Activated CD8-positive, alpha-beta memory T cell treated with anti-CD3 and anti-CD28 coated beads, Interleukin-2, amount 50 U/mL, for 24 hours (primary cell): Measurements from ENCODE around the gene TRIM28.
A peak's percentile ranks its signal among the peaks of the same experiment; 100 is the strongest.

ENCODE experiments used
- DNase-seq: peaks from one replicate; pipeline ENCODE4 v3.0.0-alpha.2; 2020; ENCODE audit errors: extremely low read depth

Gene TRIM28

DNA sequence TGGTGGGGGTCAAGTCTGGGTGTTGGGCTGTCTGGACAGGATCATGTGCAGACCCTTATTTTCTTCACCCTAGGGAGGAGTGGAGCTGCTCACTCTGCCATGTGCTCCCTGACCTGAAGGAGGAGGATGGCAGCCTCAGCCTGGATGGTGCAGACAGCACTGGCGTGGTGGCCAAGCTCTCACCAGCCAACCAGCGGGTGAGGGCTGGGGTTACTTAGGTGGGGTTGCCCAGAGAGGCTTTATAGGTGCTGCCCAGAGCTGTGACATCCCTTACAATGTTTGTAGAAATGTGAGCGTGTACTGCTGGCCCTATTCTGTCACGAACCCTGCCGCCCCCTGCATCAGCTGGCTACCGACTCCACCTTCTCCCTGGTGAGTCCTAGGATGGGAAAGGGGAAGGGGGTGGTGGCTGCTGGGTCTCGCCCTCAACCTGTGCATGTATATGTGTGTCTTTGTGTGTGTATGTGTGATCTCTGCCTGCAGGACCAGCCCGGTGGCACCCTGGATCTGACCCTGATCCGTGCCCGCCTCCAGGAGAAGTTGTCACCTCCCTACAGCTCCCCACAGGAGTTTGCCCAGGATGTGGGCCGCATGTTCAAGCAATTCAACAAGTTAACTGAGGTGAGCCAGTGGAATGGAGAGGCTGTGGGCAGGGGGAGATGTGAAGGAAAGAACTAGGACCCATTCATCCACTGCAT is 5.9 kb downstream of the TRIM28 start:
- no peak for DNase-seq

DNA sequence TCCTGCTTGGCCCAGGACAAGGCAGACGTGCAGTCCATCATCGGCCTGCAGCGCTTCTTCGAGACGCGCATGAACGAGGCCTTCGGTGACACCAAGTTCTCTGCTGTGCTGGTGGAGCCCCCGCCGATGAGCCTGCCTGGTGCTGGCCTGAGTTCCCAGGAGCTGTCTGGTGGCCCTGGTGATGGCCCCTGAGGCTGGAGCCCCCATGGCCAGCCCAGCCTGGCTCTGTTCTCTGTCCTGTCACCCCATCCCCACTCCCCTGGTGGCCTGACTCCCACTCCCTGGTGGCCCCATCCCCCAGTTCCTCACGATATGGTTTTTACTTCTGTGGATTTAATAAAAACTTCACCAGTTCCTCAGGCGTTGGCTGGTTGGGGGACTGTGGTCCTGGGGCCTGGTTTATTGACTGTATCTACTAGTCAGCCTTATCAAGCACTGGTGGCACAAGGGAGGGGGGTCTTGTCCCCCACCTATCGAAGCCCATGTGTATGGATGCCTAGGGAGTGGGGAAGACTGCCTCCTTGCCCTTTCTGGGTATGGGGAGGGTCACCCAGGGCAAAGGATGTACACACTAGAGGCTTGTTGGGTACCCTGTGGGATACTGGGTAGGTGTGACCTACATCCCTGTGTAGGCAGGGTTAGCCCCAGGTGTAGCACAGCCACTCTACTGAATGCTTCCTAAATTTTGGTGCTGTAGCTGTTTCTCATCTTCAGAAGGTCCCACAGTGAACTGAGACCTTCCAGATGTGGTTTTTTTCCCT is 6.7 kb downstream of the TRIM28 start:
- no peak for DNase-seq

DNA sequence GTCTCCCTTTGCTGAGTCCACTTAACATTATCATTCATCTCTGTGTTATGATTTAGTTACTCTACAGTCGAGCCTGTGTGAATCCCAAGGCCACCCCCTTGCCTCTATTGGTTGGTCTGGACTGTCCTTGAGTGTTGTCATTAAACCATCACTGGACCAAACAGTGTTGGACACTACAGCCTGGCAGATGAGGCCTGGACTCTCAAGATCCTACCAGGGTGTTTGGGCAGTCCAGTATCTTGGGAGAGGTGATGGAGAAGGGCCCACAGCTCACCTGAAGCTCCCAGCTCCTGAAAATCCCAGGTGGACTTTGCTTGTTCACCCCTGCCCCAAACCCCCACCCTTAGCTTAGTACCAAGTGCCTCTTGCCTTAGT is 7.2 kb downstream of the TRIM28 start:
- DNase-seq: no peak

DNA sequence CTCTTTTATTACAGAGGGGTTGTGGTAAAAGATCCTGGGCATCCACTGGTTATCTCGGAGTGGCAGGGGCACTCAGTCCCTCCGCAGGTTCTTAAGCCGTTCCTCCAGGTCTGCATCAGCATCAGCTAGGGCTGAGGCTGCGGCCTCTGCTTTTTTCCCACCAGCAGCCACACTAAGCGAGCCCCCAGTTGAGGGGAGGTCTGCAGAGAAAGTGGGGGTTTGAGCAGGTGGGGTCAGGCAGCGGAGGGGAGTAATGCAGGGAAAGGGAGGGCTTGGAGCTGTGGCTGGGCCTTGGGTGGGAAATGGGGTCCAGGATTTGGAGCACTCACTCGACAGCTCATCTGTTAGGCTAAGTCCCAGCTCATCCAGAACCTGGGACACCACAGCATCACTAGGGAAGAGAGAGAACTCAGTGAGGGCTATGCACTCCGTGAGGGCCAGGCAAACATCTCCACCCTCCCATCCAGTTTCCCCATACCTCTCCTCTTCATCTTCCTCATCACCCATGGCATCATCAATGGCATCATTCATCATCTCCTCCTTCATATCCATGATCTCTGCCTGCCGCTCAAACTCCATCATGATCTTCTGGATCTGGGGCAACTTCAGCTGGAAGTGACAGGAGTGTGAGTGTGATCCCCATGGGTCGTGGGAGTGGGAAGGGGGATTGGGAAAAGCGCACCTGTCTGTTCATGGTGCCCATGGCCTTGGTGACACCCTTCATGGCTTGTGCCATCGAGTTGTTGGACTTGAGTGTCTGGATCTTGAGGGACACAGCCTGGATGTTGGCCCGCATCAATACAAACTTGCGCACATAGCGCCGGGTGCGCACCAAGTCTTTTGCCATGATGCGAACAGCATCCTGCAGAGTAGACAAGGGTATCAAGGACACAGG is 8.0 kb downstream of the TRIM28 start:
- DNase-seq: no peak

DNA sequence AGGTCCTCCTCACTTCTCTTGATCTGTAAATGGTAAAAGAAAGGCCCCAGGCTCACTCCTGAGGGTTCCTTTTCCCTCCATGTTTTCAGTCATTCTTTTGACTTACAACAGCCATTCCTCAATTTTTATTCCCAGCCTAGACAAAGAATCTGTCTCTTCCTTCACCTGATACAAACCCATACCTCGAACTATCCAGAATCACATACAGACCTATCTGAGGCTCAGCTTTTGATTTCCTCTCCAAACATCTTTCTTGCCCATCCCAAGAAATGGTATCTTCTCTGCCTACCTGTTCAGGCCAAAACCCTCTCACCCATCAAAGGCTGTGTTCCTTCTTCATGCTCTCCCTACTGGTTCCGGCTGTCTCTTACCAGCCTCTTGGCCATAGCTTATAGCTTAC is 8.8 kb downstream of the TRIM28 start:
- DNase-seq: no peak

DNA sequence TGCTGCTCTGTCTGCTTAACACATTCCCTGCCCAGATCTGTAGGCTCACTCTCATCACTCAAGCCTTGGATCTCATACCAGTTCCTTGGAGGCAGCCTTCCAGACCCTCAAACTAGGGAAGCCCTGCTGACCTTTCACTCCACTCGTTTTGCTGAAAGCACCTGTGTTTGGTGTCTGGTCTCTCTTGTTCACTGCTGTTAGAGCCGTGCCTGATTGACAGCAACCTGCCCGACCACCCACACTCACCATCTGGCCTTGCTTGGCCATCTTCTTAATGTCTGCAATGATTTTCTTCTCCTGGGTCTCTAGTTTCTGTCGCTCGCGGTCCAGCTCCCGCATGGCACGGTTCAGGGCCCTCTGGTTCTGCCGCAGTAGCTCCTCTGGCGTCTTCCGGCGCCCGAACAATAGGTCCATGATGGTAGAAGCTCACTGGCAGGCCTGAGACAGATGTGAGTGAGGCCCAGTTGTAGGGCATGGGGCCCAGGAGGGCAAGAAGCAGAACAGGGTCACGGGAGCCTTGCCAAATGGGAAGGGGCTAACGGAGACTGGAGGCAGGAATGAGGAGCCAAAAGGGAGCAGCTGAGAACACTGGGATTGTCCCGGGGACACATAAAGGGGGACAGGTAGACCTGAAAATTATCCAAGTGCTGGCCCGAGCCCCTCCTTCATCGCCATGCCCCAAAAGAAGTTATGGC is 10.1 kb downstream of the TRIM28 start:
- DNase-seq: no peak

DNA sequence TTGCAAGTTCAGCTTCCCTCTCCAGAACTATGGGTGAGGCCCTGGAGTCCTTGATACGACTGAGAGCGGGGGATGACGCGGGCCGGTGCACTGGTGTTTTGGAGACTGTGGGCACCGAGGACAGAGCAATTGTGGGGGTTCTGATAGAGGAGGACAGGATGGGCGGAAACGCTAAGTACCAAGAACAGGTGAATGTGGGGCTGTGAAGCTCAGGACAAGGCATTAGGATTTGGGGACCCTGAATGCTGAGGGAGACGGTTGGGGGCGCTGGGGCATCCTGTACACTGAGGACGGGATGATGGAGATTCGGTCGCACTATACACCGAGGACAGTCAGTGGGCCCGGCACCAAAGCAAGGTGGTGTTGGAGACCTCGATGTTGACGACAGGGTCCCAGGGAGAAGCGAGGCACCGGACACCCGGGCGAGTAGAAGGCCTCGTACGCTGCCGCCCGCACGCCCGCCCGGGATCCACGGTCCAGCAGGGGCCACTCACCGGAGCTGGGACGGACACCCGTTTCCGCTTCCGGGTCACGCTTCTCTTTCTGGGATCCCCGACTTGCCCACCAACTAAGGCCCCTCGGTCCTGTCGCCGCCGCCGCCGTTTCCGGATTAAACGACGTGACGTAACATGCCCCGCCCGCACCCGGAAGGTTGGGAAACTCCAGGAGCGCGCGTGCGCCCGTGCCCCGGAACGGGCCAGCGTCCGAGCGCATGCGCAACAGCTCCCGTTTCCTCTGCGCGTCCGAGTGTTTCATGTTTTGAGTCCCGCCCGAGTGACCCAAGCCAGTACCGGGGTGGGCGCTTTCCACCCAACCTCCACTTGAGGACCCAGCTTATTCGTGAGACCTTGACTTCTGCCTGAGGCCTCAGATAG is 10.9 kb downstream of the TRIM28 start, which contains the start of gene CHMP2A:
CHMP2A (minus strand) TSS at position 612 of the 875 bp plus-strand sequence. CDS start 893 bp downstream, outside the sequence.
- peak; percentile 98 for DNase-seq

DNA sequence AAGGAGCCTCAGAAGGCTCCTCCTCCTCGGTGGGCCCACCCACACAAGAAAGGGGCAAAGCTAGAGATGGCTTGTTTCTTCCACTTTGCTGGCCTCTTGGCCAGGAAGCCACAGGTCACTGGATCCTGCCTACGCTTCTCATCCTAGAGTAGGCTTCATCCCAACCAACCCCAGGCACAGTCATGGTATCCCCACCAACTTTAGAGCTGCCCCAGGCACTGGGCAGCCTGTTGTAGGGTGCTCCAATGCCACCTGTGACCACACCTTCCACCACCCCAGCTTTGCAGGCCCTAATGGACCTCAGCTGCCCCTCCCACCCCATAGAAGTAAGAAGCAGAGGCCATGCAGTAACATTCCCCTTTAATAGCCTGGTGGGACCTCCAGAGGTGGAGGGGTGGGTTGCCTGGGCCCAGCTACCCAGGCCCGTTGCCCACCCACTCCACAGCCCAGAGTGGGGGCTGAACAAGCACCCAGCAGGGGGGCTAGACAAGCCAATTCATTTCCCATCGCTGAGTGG is 11.6 kb downstream of the TRIM28 start:
- DNase-seq: no peak

DNA sequence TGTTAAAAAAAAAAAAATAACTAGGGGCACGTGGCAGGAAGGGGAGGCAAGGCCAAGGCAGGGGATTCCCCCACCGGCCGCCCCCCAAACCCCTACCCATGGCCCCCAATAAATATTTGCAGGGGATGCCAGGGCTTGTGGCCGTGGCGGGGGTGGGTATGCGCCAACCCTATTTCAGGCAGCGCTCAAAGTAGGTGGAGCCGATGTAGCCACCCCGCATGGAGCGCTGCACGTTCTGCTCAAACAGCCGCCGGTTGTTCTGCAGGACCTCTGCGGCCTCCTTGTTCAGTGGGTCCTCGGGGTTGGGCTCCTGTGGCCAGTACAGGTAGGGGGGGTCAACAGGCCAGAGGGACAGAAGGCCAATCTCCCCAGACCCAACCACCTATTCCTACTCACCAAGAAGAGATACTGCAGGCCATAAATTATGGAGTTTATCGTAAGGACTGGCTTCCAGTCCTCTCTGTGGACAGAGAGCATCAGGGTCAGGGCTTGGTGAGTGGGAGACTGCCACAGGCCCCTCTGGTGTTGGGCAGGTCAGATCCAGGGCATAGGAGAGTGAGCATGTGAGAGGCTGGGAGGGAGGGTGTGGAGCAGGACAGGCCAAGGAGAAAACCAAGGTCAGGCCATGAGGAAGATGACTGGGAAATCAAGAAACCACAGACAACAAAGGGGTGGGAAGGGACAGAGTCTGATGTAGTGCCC is 12.2 kb downstream of the TRIM28 start:
- no peak for DNase-seq

DNA sequence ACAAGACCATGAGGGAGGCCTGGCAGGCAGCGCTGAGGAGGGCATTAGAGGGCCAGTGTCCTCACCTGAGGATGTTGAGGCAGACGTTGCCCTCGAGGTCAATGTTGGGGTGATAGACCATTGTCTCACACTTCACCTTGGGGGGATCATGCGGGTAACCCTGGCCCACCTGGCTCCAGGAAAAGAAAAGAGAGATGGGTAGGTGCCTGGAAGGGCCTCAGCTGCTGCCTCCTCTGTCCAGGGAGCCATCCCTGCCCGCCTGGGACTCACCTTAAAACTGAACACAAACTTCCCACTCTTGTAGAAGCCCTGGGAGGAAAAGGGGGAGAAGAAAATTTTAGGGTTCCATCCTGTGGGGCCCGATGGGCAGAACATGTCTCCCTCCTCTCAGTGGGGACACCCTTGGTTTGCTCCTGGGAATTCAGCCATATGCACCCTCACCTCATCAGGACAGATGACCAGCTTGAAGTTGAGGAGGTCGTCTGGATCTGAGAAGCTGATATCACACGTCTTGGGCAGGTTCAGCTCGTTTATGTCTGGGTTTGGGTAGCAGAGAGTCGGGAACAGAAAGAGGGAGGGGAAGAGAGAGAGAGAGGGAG is 12.9 kb downstream of the TRIM28 start:
- DNase-seq: no peak

DNA sequence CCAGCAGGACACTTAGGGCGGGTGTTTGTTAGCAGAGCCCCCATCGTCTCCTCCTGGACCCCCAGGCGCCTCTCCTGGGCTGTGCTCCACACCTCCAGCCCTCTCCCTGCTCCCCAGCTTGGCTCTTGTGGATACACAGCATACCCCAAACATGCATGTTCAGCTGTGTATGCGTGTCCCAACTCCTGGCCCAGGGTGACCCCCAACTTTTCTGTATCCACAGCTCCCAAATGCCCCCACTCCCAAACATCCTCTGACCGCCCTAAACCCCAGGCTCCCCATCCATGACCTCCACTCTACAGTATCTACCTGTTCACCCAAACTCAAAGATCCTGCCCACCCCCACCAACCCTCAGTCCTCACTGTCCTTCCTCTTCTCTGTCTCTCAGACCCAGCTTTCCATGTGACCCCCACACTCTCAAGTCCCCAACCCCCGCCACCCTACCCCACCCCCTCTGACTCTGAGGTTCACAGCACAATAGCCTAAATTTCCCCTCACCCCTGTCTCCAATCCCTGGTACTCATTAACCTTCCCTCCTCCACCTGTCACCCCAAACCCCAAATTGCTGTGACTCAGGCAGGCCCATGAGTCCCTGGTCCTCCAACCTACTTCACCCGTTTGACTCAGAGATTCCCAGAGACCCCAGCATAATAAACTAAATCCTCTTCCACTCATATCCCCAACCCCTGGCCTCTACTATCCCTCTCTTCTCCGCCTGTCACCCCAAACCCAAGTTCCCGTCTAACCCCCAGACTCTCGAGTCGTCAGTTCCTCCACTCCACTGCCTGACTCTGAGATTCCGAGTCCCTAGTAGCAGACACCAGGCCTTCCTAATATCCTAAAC is 13.6 kb downstream of the TRIM28 start:
- no peak for DNase-seq

DNA sequence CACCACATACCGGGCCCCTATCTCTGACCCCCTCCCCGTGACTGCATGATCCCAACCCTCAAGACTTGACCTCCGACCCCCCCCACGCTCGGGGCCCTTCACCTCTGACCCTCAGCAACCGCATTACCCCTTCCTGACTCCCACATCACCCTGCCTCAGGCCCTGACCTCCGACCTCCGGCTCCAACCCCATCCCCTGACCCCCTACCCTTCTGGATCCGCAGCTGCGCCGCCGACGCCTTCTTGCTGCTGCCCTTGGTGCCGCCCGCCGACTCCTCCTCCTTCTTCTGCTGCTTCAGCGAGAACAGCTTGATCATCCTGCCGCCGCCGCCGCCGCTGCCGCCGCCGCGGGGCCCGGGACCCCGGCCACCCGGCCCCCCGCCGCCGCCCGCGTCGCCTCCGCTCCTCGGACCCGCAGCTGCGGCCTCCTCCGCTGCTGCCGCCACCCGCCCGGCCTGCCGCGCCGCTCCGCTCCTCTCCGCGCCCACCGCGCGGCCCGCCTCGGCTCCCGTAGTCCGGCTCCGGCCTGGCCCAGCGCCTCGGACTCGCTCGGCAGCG is 14.3 kb downstream of the TRIM28 start, which contains the start of gene UBE2M:
UBE2M (minus strand) TSS at position 546 of the 557 bp plus-strand sequence; CDS start at position 316, 230 bp downstream.
- no peak for DNase-seq

DNA sequence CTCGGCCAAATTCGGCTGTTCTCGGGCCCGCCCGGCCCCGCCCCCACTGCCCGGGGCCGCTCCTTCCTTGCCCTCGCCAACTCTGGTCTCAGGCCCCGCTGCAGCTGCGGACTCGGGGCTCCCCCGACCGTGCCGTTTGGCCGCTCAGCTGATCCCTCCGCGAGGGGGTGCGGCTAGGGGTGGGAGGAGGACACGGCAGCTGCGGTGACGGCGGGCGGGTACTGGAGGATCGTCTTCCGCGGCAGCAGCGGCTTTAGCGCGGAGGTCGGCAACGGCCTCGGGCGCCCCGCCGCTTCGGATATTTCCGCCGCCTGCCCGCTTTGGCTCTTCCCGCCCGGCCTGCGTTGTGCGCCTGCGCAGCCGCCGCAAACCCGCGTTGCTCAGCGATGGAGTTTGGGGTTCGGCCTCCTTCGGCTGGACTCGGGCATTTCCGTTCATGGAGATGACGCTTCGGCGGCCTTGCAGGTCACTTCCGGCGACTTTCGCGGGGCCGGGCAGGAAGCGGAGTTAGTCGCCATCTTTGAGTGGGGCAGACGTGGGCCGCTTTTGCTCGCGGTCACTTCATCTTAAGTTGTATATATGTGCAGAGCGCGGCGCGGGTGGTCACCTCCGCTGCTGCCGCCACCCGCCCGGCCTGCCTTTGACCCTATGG is 14.9 kb downstream of the TRIM28 start:
- peak; percentile 98 for DNase-seq

DNA sequence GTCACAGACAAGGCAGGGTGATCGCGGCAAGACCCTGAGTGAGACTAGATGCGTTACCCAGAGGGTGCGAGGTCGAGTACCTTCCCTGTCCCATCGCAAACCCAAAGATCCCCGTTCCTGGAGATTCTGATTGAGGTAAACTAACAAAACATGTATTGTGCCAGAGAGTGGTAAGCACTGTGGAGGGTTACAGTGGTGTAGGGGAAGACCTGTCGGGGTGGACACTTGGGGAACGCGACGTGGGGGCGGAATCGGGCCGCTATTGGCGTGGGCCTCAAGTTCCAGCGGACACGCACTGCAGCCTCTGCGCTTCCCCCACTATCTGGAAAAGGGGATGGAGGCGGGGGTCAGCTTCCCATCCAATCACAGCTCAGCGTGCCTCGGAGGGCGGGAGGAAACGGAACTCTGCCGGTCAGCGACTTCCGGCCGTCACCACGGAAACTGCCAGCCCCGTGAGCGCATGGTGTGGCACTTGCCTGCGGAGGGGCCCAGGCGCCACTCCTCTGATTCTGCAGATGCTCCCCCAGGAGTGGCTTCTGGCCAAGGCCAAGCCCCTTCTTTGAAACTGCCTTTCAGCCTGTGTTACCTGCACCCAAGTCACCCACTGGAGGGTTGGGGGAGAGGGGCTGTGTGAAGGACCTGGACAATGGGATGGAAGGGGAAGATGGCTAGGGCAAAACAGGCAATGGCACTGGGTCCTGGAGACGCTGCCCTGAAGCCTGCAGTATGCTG is 15.6 kb downstream of the TRIM28 start:
- DNase-seq: peak; percentile 69

DNA sequence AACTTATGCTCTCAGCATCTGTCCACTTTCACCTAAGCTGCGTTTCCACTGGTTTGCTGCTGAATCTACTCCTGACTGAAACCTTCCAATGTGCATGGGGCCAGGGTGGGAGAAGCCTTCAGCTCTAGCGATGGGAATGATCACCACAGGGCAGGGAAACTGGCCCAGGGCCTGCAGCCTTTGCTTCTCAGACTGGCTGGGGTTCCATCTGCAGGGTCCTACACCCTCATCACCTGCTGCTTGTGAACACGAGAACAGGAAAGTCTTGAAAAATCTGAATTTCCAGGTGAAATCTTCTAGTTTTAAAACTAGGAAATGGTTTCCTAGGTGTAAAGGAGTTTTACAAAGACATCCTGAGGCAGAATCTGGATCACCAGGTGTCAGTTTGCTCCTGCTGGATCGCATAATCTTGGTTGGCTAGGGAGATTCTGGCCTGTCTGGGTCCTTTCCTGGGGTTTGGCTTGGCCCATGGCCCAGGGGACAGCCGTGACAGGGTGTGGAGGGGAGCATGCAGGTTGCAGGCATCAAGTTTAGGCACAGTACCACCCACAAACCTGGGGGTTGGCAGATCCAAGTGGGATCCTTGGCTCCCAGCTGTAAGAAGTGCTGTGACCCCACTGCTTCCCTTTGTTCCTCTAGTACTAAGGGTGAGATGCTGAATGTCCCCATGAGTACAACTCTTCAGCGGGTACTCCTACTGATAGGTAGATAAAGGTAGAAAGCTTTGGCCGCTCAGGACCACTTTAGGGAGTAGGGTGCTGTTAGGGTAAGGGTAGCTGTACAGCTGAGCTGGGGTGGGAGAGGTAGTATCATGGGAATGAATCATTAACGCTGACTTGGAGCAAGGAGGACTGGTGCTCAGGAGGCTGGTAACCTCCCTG is 16.4 kb downstream of the TRIM28 start:
- DNase-seq: no peak

DNA sequence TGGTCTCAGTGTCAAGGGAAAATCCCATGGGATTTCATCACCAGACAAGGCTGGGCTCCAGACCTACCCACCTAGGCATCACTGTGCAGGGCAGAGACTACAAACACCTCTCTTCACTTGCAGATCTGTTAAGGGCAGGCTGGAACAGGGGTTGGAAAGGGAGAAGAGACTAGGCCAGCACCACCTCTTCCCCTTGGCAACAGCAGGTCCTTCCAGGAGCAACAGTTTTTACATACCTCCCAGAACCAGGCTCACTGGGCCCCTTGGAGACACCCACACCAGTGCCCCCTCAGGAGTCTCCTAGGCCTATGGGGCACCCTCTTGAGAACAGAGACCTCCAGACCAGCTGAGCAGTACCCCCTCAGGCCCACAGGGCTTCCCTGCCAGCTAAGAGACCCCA is 17.1 kb downstream of the TRIM28 start:
- DNase-seq: no peak
